Keratinocyte (primary cell): ENCODE data around the gene FBXO38. TPM values are rescaled to one million over a fixed set of nuclear protein-coding genes. Genes with fewer than 3 reads are reported as not detected.

Experiments
- DNase-seq: peaks from one replicate; pipeline ENCODE4 v3.0.0-alpha.2; 2011; ENCODE audit warnings: low read depth, missing footprints, low spot score
- FAIRE-seq: peaks from 2 replicates; lab custom pipeline; 2011; peaks lifted over from hg19 to GRCh38; lab: Jason Lieb, UNC
- H2AFZ ChIP-seq: 2 replicates; pipeline ENCODE4 v1.6.0; 2012; ENCODE audit warnings: low read length, control low read depth, inconsistent platforms; ENCODE audit not compliant: control insufficient read depth
- H3K27ac ChIP-seq: 2 replicates; pipeline ENCODE4 v1.5.1; 2011; ENCODE audit warnings: low read length; ENCODE audit not compliant: control insufficient read depth, insufficient read depth
- H3K27me3 ChIP-seq: 3 replicates; pipeline ENCODE4 v1.6.0; 2011; ENCODE audit warnings: low read length; ENCODE audit not compliant: control insufficient read depth, insufficient read depth; ENCODE audit errors: extremely low read depth
- H3K36me3 ChIP-seq, 2 experiments: 2 replicates in 1 of 2; 3 replicates in 1 of 2; pipeline ENCODE4 v1.5.1; 2011; ENCODE audit warnings: low read length in 2 of 2, mild to moderate bottlenecking in 1 of 2; ENCODE audit not compliant: control insufficient read depth in 2 of 2, insufficient read depth in 2 of 2; ENCODE audit errors: extremely low read depth in 1 of 2
- H3K4me1 ChIP-seq: 3 replicates; pipeline ENCODE4 v1.5.1; 2011; ENCODE audit warnings: low read length; ENCODE audit not compliant: control insufficient read depth, insufficient read depth; ENCODE audit errors: extremely low read depth
- H3K4me2 ChIP-seq: 3 replicates; pipeline ENCODE4 v1.6.0; 2011; ENCODE audit warnings: low read depth, low read length; ENCODE audit not compliant: control insufficient read depth, insufficient read depth; ENCODE audit errors: extremely low read depth
- H3K4me3 ChIP-seq, 3 experiments: fragments of 200-600 bp in 1 of 3; sonication (generic) in 1 of 3; 2 replicates in 2 of 3; 3 replicates in 1 of 3; pipeline ENCODE4 v1.5.1; 2011 to 2016; ENCODE audit warnings: low read length in 3 of 3, mild to moderate bottlenecking in 3 of 3, control low read depth in 2 of 3, inconsistent platforms in 1 of 3, low read depth in 1 of 3, mixed read lengths in 1 of 3, mixed run types in 1 of 3, moderate library complexity in 1 of 3; ENCODE audit not compliant: control insufficient read depth in 2 of 3, insufficient read depth in 2 of 3; ENCODE audit errors: extremely low read depth in 1 of 3
- H3K79me2 ChIP-seq: 2 replicates; pipeline ENCODE4 v1.6.0; 2012; ENCODE audit warnings: low read length; ENCODE audit not compliant: control insufficient read depth, insufficient read depth
- H3K9ac ChIP-seq: 3 replicates; pipeline ENCODE4 v1.6.0; 2011; ENCODE audit warnings: low read length; ENCODE audit not compliant: control insufficient read depth, insufficient read depth; ENCODE audit errors: extremely low read depth
- H3K9me1 ChIP-seq: 3 replicates; pipeline ENCODE4 v1.6.0; 2011; ENCODE audit warnings: low read length; ENCODE audit not compliant: control insufficient read depth, insufficient read depth; ENCODE audit errors: extremely low read depth
- H3K9me3 ChIP-seq: 2 replicates; pipeline ENCODE4 v1.5.1; 2012; ENCODE audit warnings: low read depth, low read length; ENCODE audit not compliant: control insufficient read depth
- H4K20me1 ChIP-seq: 3 replicates; pipeline ENCODE4 v1.6.0; 2011; ENCODE audit warnings: low read length; ENCODE audit not compliant: control insufficient read depth, insufficient read depth; ENCODE audit errors: extremely low read depth
- CTCF ChIP-seq, 3 experiments: IDR thresholded peaks in 1 of 3; conservative IDR thresholded peaks in 1 of 3; optimal IDR thresholded peaks in 1 of 3; 2 replicates in 2 of 3; 3 replicates in 1 of 3; pipeline versions ENCODE3 to v1.5.1; 2011; ENCODE audit warnings: low read length in 3 of 3, mild to moderate bottlenecking in 3 of 3, moderate library complexity in 2 of 3, control low read depth in 1 of 3, inconsistent platforms in 1 of 3; ENCODE audit not compliant: insufficient read depth in 2 of 3; ENCODE audit errors: extremely low read depth in 1 of 3
- EZH2 ChIP-seq: IDR thresholded peaks from one replicate; pipeline ENCODE4 v1.6.1; 2012; ENCODE audit warnings: inconsistent platforms, mild to moderate bottlenecking, low read length, moderate library complexity
- dilution Hi-C: fragments of 300-500 bp; cut with MboI; formaldehyde crosslinking; loops from one replicate; pipeline ENCODE4 v1.7.0; 2020; ENCODE audit warnings: low sequenced_read_pairs; ENCODE audit not compliant: extremely low pct_ligation_motif_present
- polyA plus RNA-seq, 5 experiments: library from polyadenylated mRNA; depleted of rRNA in 3 of 5; stranded (reverse) in 3 of 5; stranded (forward) in 1 of 5; unstranded in 1 of 5; fragments of >200 nt; gene quantifications; 1 replicate in 1 of 5; 2 replicates in 3 of 5; 3 replicates in 1 of 5; pipeline versions ENCODE4 v1.2.1 to v1.2.3, GENCODE V29; 2011 to 2012; ENCODE audit warnings: missing spikeins in 2 of 5, low read depth in 1 of 5, low replicate concordance in 1 of 5

The FBXO38 gene
- polyA plus RNA-seq, 1 donor (not counting 4 experiments of a cell fraction or from before 2014, with no cell fraction given) = 30.4 TPM

GRCh38 chr5:148416416-148416815, 32.7 kb downstream of the FBXO38 start:
- H3K4me3 ChIP-seq = no peak overlapping the region
- H4K20me1 ChIP-seq = no peaks in the 10 kb centered on the region
- H3K27me3 ChIP-seq = no peaks in the 10 kb centered on the region
- TF ChIP-seq CTCF (optimal IDR thresholded peaks at IDR 0.05 in 1 of 3, IDR thresholded peaks at IDR 0.05 in 1 of 3, conservative IDR thresholded peaks at IDR 0.05 in 1 of 3; ENCODE audit: extremely low read depth in 1 of 3, insufficient read depth in 2 of 3, low read length in 3 of 3) (no peak), EZH2 (no peak)
- H3K9me3 ChIP-seq = no peaks in the 10 kb centered on the region
- DNase-seq (no peak), FAIRE-seq (no peak)
- peaks cover 10 to 22% of the 10 kb centered on the region in 2 experiments for H3K36me3 ChIP-seq
- H3K79me2 ChIP-seq = no peaks in the 10 kb centered on the region
- dilution Hi-C loops = no loop called here
- H3K27ac ChIP-seq = no peak overlapping the region
- H3K9ac ChIP-seq = no peak overlapping the region
- no peaks in the 10 kb centered on the region for H3K9me1 ChIP-seq
- H3K4me2 ChIP-seq = no peak overlapping the region
- no peaks in the 10 kb centered on the region for H3K4me1 ChIP-seq
- no peak overlapping the region for H2AFZ ChIP-seq

GRCh38 chr5:148416921-148417320, 33.2 kb downstream of the FBXO38 start:
- Histone ChIP-seq H3K27ac (no peak overlapping the region), H4K20me1 (peaks cover 3% of the 10 kb centered on the region), H3K27me3 (no peaks in the 10 kb centered on the region), H3K9ac (no peak overlapping the region), H3K79me2 (no peaks in the 10 kb centered on the region), H2AFZ (no peak overlapping the region), H3K4me1 (no peaks in the 10 kb centered on the region), H3K4me2 (no peak overlapping the region), H3K36me3 (peaks cover 10 to 20% of the 10 kb centered on the region in 2 experiments), H3K9me3 (no peaks in the 10 kb centered on the region), H3K4me3 (no peak overlapping the region), H3K9me1 (no peaks in the 10 kb centered on the region)
- DNase-seq (no peak), FAIRE-seq (no peak)
- dilution Hi-C loops = no loop called here
- TF ChIP-seq EZH2 = no peak
- no peak for TF ChIP-seq CTCF (optimal IDR thresholded peaks at IDR 0.05 in 1 of 3, IDR thresholded peaks at IDR 0.05 in 1 of 3, conservative IDR thresholded peaks at IDR 0.05 in 1 of 3; ENCODE audit: extremely low read depth in 1 of 3, insufficient read depth in 2 of 3, low read length in 3 of 3)
